GM21381 (cell line): ENCODE results near the gene EIF3L.
"Not testable (repeated sequence)": the region's sequence is repeated elsewhere in the genome, so short reads cannot be mapped to it uniquely, and the experiment has no call there.

ENCODE experiments used
- ATAC-seq: cut with Tn5 transposase; IDR thresholded peaks from one replicate; pipeline ENCODE4 v1.9.1; 2021; ENCODE audit warnings: mild to moderate bottlenecking, moderate library complexity; ENCODE audit not compliant: unreplicated experiment

EIF3L gene

DNA sequence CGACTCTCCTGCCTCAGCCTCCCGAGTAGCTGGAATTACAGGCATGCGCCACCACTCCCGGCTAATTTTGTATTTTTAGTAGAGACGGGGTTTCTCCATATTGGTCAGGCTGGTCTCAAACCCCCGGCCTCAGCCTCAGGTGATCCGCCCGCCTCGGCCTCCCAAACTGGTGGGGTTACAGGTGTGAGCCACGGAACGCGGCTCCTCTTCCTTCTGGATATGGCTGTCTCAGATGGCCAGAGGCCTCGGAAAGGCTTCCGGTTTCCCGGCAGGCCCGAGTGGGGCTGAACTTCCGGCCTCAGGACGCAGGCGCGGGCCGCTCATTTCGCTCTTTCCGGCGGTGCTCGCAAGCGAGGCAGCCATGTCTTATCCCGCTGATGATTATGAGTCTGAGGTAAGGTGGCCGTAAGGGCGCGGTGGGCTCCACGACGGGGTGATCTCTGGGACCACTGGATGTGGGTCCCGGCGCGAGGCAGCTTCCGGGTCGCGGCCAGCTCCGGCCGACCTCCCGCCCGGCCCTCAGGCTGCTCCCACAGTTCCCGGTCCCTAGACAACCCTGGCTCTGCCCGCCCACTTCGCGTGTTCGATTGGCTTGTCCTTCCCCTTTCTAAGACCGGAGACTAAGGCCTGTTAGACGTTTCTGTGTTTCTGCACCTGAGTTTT is at the start of gene EIF3L:
EIF3L (plus strand) TSS at position 331 of the 663 bp plus-strand sequence; CDS start at position 362, 31 bp downstream.
- ATAC-seq = peak; percentile 75

DNA sequence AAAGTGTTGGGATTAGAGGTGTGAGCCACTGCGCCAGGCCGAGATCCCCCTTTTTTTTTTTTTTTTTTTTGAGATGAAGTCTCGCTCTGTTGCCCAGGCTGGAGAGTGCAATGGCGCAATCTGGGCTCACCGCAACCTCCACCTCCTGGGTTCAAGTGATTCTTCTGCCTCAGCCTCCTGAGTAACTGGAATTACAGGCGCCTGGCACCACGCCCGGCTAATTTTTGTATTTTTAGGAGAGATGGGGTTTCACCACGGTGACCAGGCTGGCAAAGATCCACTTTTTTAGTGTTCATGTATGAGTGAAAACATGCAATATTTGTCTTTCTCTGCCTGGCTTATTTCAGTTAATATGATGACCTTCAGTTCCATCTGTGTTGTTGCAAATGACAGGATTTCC is 49.2 kb upstream of the EIF3L start:
- ATAC-seq = not testable (repeated sequence)

GRCh38 chr22:37801946-37802309 is 47.3 kb upstream of the EIF3L start:
- no peak for ATAC-seq

- ATAC-seq = no peak
Observed at GRCh38 chr22:37802310-37803194, 46.7 kb upstream of the EIF3L start.

- ATAC-seq = no peak
Observed at GRCh38 chr22:37803195-37803638, 46.0 kb upstream of the EIF3L start.

DNA sequence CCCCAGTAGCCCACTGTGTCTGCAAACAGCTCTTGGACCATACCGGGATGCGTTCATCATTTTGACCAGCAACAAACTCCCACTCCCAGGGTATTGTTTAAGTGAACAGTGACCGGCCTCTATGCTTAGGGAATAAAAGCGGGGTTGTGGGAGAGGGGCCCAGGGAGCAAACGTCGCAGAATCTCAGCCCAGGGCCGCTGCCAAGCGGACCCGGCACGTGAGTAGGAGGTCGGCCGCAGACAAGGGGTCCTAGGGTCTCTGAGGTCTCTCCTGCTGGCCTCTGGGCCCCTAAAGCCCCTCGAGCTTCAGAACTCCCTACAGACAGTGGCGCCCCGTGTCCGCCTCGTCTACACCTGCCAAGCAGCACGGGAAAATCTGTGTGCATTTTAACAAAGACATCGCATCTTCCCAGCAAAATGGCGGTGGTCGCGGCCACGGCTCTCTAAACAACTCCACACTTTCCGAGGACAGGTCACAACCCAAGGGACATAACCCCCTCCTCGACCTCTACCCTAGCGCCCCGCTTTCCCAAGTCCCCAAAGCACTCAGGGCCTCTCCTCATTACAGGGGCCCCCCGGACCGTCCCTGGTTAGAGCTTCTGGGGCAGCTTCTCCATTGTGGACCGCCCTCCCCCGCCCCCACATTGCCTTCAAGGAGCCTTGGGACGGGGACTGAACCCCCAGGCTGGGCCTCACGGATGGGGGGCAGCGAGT is 45.4 kb upstream of the EIF3L start:
- no peak for ATAC-seq

DNA sequence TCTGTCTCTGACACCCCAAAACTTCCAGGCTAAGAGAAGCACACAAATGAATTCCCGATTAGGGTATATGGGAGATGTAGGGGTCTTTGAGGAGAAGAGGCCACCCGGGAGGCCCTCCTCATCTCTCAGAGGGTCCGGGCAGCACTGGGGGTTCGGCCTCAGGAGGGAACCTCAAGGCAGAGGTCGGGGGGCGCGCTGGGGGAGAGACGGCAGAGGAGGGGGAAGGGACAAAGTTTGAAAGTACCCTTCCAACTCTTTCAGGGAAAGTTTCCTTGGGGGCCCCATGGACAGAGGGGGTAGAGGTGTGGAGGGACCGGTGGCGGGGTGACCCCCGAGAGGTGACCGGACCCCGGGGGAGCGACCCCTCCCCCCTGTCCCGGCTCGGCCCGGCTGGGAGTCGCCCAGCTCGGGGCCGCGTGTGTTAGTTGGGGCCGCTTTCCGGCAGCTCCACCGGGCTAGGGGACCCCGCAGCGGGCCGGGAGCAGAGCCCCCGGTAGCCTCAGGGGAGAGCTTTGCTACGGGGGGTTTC is 44.8 kb upstream of the EIF3L start:
- no peak for ATAC-seq

GRCh38 chr22:37804881-37805809 is 44.1 kb upstream of the EIF3L start:
- no peak for ATAC-seq

GRCh38 chr22:37805810-37806277 is 43.4 kb upstream of the EIF3L start:
- ATAC-seq = no peak

DNA sequence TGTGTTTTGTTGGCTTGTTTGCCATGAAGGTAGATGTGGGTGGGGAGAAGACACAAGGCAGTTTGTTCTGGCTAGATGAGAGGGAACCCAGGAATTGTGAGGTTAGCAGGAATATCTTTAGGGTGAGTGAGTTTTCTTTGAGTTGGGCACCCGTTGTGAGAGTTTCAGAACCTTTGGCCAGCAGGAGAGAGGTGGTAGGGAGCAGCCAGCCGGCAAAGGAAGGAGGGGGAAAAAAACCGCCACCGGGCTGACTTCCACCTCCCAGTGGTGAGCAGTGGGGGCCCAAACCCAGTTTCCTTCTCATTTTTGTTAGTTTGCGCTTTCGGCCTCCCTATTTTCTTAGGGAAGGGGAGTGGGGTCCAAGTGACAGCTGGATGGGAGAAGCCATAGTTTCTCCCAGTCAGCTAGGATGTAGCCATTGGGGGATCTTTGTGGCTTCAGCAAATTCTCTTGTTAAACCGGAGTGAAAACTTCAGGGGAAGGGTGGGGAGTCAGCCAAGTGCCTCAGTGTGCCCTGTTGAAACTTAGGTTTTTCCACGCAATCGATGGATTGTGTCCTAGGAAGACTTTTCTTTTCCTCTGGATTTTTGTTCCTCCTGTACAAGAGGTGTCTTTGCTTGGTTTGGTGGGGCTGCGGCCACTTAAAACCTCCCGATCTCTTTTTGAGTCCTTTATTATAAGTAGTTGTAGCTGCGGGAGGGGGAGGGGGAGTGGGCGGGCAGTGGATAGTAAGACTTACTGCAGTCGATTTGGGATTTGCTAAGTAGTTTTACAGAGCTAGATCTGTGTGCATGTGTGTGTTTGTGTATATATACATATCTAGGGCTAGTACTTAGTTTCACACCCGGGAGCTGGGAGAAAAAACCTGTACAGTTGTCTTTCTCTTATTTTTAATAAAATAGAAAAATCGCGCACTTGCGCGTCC is 42.5 kb upstream of the EIF3L start:
- ATAC-seq = no peak

GRCh38 chr22:37807410-37808293 is 41.6 kb upstream of the EIF3L start, which contains the start of gene GCAT:
GCAT (plus strand) TSS chr22:37807934; CDS start chr22:37807968, 34 bp downstream.
- peak; percentile 87 for ATAC-seq

DNA sequence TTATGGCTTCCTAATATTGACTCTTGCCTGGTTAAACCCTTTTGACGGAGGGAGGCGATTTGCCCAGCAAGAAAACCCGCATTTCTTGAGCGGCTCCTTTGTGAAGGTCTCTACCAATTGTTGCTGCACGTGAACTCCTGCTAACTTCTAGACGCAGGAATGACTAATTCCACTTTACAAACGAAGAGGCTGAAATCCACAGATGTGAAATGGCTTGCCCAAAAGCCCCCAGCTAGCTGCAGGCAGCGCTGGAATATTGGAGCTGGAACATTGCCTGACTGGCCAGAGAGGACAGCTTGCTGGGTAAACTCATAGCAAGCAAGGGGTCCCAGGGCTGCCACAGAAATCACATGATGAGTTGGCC is 40.9 kb upstream of the EIF3L start:
- no peak for ATAC-seq

- no peak for ATAC-seq
Observed at GRCh38 chr22:37809672-37810333, 39.4 kb upstream of the EIF3L start.

DNA sequence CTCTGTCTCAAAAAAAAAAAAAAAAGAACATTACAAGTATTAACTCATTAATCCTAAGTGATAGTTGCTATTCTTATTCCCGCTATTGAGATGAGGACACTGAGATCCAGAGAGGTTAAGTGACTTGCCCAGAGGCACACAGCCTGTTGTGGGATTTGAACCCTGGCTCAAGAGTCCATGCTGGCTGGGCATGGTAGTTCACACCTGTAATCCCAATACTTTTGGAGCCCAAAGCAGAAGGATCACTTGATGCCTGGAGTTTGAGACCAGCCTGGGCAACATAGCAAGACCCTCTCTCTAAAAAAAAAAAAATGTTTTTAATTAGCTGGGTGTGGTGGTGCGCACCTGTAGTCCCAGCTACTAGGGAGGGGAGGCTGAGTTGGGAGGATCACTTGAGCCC is 37.4 kb upstream of the EIF3L start:
- no peak for ATAC-seq

- ATAC-seq = no peak
Observed at GRCh38 chr22:37812869-37813678, 36.1 kb upstream of the EIF3L start.

- no peak for ATAC-seq
Observed at GRCh38 chr22:37815593-37815992, 33.6 kb upstream of the EIF3L start.
